ENCODE results near the gene PPRC1.

The PPRC1 gene

GRCh38 chr10:102196893-102197292 is 64.1 kb downstream of the PPRC1 start:
- DNase-seq = no peak

- no peak for DNase-seq
Measured at GRCh38 chr10:102198027-102198426, 65.2 kb downstream of the PPRC1 start.
